Fibroblast of skin of left quadriceps (primary cell): ENCODE results near the gene NOL12.

Experiments used
- DNase-seq, 2 experiments: peaks; one replicate each; pipeline ENCODE4 v3.0.0-alpha.2; 2013; ENCODE audit warnings: low read depth in 2 of 2

NOL12 gene

DNA sequence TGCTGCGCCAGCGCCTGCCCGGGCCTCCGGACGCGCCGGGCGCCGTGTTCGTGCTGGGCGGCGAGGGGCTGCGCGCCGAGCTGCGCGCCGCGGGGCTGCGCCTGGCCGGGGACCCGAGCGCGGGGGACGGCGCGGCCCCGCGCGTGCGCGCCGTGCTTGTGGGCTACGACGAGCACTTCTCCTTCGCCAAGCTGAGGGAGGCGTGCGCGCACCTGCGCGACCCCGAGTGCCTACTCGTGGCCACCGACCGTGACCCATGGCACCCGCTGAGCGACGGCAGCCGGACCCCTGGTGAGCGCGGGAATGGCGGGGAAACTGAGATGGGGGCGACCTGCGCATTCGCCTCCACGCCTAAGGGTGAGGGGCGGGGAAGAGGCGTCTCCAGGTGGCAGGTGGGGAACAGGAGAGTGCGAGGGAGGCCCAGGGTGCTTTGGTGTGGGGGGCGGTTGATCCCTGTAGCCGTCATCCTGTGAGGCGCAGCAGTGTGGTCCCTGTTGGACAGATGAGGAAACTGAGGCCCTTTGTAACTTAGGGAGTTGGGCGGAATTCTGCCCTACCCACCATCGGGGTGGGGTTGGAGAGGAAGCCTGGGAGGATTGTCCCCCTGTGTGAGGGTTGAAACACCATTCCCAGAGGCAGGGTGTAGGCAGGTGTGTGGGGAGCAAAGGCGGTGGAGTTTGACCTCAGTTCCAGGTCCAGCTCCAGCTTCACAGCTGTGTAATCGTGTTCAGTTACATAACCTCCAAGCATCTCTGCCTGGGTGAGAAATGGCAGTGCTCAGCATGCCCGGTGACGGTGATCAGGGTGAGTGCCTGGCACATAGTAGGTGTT, 26.9 kb upstream of the NOL12 start:
- DNase-seq = no peak

DNA sequence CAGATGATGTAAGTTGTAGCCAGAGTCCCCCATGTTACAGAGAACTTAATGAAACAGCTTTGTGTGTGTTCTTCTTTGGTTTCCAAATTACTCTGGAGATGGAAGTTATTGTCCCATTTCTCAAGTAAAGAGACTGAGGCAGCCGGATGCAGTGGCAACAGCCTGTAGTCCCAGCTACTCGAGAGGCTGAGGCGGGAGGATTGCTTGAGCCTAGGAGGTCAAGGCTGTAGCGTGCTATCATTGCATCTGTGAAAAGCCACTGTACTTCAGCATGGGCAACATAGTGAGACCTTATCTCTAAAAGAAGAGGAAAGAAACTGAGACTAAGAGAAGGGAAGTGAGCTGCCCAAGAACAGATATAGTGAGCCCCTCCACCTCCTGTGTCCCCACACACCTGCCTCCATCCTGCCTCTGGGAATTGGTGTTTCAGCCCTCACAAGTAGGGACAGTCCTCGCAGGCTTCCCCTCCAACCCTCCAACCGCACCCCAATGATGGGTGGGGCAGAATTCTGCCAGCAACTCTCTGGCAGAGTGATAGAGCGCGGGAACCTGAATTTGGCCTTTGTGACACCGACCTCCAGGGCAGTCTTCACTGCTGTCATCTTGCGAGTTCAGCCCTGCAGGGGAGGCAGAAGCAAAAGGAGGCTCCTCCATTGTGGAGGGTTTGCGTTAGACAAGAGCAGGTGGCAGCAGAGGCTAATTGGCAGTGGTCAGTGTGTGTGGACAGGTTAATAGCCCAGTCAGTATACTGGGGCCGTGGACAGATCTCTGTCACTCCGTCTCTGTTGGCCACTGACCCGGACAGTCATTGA, 26.0 kb upstream of the NOL12 start:
- DNase-seq = no peak

DNA sequence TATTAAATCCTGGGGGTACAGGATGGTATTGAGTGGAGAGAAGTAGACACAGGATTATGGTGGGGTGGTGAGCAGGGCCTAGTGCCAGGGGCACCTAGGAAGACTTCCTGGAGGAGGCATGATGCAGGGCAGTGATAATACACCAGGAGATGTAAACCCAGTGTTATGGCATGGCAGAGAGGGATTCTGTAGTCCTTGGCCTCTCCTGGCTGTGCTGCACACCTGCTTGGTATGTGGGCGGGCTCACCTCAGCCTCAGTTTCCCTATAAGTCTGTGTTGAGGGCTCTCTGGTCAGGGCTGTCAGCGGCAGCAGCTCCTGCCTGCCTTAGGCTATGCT, 25.5 kb upstream of the NOL12 start:
- no peak for DNase-seq

DNA sequence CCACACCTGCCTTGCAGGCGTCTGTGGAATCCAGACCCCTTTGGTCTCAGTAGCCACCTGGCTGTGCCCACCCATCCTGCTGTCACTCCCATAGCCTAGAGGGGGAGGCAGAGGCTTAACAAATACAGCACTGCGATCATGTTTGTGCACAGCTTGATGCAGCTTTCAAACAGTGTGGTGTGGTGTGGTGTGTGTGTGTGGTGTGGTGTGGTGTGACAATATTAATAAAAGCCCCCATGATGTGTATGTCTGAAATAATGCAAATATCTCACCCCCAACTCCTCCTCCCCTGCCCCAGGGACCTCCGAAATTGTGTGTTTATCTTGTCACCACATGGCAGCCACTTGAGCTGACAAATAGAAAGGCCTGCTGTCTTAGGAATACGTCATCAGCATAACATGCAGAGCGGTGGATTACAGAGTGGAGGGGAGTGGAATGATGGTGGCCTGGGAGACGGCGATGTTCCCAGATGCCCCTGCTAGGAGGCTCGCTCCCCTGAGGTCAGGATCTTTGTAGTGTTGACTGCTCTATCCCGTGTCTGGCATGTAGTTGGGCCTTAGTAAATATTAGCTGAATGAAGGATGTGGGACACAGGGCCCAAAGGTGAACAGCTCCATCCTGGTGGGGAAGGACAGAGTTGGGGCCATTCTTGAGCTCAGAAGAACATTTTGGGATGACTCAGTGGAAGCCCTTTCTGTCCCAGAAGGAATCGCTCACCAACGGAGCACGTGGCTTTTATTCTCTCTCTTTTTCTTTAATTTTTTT, 24.8 kb upstream of the NOL12 start:
- DNase-seq = peak in 1 of 2 experiments; percentile 52

DNA sequence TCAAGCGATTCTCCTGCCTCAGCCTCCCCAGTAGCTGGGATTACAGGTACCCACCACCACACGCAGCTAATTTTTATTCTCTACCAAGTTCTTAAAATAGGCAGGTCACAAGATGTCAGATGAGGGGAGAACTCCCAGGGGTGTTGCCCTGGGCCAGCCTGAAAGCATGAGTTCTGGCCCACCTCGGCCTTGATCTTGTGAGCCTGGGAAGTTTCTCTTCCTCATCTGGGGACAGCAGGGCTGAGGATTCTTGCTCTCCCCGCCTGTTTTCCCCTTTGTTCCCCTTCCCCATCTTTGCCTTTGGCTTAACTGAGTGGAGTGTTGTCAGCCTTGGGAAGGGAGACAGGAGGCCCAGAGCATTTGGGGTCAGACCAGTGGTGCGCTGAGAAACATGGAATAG, 24.1 kb upstream of the NOL12 start:
- no peak for DNase-seq

DNA sequence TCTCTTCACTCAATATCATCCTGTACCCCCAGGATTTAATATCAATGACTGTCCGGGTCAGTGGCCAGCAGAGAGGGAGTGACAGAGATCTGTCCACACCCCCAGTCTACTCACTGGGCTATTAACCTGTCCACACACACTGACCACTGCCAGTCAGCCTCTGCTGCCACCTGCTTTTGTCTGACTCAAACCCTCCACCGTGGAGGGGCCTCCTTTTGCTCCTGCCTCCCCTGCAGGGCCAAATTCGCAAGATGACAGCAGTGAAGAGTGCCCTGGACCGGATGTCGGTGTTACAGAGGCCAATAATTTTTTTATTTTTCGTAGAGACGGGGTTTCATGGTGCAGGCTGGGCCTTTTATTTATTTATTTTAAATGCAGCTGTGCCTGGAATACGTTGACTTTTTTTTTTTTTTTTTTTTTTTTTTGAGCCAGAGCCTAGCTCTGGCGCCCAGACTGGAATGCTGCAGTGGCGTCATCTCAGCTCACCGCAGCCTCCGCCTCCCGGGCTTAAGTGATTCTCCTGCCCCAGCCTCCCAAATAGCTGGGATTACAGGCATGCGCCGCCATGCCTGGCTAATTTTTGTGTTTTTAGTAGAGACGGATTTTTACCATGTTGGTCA, 22.5 kb upstream of the NOL12 start:
- DNase-seq = no peak

DNA sequence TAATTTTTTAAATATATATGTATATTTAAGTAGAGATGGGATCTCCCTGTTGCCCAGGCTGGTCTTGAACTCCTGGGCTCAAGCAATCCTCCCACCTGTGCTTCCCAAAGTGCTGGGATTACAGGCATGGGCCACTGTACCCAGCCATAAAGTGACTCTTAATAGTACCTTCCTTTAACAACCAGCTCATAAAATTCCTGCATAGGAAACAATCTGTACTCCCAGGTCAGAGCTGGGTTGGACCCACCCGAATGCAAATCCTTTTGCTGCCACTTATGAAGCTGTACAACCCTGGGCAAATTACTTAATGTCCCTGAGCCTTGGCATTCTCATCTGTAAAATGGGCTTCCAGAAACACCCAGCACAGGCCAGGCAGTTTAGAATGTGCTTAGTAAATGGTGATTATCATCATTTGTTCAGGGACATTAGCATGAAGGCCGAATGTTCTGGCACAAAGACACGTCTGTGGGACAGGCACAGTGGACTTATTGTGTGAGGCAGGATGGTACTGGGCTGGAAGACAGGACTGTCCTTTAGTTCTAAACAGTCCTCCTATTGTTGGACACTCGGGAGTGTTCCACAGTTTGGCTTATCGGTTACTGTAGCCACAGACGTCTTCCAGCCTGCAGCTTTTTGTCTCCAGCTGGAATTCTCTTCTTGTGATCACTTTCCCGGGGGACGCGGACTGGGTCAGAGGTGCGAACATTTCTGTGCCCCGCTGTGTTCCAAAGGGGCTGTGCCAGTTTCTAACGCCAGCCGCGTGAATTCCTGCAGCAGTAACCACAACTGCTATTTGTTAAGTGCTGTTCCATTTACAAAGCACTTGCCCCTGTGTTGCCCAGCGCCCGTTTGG, 21.7 kb upstream of the NOL12 start:
- DNase-seq = no peak

DNA sequence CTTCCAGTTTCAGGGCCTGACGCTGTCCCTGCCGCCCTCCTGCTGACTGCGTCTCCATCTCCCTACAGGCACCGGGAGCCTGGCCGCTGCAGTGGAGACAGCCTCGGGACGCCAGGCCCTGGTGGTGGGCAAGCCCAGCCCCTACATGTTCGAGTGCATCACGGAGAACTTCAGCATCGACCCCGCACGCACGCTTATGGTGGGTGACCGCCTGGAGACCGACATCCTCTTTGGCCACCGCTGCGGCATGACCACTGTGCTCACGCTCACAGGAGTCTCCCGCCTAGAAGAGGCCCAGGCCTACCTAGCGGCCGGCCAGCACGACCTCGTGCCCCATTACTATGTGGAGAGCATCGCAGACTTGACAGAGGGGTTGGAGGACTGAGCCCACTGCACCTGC, 20.7 kb upstream of the NOL12 start:
- DNase-seq = no peak

DNA sequence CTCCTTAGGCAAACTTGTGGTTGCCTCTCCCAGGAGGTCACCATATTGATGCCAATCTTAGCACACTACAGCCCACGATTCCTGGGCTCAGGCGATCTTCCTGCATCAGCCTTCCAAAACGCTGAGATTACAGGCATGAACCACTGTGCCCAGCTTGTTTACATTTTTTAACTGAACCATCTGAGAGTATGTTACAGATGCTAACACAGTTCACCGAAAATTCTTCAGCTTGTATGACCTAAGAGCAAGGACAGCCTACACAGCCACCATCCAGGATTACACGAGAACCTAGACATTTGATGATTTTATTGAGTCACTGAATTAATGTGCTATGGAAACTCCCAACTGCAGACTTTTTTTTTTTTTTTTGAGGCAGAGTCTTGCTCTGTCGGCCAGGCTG, 16.6 kb upstream of the NOL12 start:
- no peak for DNase-seq

DNA sequence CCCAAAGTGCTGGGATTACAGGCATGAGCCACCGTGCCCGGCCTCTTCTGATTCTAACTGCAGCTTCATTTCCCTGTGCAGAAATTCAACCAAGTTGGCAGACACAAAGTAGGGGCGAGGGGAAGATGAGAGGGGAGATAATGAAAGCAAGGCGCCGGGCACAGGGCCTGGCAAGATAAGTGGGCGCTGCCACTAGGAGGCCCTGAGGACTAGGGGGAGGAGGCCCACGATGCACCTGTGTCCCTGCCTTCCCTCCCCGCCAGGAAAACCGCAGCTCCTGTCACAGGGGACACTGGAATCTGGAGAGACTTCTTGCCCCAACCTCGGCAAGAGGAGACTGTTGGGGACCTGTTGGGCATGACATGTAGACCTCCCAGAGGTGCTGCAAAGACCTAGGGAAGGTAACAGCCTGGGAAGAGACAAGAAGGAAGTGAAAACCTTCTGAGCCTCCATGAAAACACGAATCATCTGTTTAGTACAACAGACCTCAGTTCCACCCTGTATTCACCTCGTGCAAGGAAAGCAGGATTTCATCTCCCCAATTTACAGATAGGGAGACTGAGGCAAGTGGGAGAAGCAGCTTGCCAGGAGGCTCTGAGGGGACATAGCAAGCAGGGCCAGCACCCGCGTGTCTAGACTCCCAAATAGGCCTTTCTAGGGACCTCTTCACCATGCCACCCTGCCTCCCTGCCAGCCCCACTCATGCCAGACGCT, 13.8 kb upstream of the NOL12 start:
- no peak for DNase-seq

DNA sequence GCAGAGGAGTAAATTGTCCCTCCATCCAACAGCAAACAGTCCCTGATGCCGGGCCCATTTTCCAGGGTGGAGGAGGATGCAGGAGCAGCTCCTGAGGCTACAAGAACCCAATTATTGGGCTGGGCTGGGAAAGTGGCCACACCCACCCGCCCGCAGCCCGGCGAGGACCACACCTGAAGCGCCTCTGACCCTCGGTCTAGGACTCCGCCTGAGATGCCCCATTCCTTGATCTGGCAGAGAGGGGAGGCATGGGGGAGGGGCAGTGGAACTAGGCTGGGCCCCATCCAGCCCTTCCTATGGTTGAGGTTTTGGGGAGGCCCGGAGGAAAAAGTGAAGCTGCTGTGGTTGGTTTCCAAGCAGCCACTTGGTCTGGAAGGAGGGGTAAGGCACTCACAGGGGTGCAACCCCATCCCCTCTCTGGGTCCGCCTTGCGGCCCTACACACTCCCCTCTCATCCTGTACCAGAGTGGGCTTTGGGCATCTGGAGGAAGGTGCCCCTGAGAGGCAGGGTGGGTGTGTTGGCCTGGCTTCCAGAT, 13.2 kb upstream of the NOL12 start:
- DNase-seq = no peak

DNA sequence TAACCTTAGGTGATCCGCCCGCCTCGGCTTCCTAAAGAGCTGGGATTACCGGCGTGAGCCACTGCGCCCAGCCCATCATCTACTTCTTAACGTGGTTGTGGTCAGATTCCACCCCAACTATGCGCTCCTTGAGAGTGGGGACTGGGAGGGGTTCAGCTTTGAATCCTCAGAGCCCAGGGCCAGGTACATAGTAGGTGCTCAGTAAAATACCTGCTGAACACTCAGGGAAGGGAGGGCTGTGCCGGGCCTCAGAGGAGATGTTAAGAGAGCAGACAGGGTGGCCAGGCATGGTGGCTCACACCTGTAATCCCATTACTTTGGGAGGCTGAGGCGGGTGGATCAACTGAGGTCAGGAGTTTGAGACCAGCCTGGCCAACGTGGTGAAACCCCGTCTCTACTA, 11.9 kb upstream of the NOL12 start:
- DNase-seq = no peak

DNA sequence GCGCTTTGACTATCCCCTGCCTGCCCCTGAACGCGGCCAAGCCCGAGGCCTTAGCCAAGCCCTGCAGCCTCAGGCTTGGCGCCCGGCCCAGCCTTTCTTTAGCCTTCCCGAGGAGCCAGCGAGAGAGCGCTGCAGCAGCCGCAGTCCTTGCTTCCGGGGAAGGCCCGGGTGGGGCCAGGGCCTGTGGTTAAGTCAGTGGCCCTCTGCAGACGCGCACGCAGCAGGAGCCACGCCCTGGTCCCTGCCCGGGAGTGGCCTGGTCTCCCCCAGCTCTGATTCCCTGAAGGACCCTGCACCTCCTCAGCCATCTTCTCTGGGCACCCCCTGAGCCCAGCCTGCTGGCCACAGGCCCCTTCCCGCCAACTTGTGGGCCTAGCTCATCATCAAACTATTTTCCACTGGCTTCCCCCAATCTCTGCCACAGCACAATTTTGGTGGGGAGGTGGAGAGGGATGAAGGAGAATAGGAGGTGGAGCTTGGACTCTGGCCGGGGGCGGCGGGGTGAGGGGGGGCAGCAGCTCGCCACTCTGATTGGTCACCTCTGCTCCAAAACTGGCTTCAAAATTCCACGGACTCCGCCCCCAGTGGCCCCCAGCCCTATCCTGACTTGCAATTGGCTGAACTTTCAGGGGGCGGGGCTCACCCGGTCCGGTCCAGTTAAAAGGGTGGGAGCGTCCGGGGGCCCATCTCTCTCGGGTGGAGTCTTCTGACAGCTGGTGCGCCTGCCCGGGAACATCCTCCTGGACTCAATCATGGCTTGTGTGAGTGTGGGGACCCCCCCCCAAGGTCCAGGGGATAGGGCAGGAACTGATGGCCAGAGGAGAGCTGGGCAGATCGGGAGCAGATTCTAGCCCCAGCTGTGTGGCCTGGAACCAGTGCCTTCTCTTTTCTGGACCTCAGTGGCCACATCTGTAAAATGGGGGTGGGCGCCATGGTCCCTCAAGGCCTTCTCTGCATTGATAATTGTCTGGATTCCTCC, 10.9 kb upstream of the NOL12 start, which contains the start of gene LGALS1:
TSS of gene LGALS1 (plus strand) at position 686 of the 979 bp plus-strand sequence. CDS start at position 753, 67 bp downstream.
- peak; percentile 98 for DNase-seq

DNA sequence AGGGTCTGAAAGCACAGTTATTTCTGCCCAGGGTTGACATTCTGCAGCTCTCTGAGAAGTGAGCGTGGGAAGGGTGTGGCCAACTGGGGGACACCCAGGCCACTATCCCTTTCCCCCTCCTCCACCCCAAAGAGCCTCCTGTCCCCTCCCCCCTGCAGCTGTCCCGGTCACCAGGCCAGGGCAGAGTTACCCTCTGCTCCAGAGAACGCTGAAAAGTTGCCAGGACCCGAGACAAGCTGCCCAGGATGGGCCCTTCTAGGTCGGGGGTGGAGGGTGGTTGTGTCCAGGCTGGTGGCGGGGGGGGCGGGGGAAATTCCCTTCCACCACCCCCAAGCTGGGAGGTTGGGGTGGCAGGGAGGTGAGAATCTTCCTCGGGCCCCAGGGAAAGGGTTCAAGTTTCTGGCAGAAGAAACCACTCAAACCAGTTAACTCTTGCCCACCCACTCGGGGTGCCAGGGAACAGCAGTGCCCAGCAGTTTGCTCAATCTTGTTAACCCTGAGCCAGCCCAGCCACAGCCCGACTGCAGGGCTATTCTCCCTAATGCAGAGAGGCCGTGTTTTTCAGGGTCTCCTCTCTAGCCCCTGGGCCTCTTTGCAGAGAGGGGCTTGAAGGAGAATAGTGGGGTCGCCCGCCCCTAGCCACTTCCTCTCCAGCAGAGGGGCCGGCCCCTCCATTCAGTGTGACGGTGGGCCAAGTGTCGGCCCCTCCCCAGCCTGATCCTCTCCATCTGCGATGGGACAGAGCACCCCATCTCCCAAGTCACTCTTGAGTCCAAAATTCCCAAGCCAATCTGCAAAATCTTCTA, 10.0 kb upstream of the NOL12 start:
- DNase-seq = no peak

DNA sequence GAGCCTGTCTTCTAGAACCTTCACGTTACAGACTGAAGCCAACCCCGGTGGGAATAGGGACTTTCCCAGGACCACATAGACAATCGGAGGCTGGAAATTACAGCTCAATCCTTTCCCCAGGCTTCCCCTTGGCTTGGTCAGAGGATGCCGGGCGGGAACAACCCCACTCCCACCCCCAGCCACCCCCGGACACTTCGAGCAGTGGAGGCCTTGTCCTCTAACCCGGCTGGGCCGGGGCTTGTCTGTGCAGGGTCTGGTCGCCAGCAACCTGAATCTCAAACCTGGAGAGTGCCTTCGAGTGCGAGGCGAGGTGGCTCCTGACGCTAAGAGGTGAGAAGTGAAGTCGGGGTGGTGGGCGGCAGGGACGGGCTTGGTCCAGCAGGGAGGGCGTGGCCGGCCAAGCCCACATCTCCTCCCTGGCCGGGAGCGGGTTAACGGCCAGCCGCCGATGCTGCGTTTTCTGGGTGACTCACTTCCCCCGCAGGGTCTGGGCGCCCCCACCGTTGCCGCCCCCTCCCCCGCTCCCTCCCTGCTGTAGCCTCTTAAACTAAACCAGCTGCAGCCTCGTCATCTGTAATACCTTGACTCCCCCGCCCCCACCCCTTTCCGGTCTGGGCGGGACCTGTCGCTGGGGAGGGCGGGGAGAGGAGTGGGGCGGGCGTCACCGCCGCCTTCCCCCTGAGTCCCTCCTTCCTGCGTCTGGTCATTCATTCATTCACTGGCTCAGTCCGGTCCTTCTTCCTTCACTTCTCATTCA, 9.2 kb upstream of the NOL12 start:
- peak; percentile 96 for DNase-seq

DNA sequence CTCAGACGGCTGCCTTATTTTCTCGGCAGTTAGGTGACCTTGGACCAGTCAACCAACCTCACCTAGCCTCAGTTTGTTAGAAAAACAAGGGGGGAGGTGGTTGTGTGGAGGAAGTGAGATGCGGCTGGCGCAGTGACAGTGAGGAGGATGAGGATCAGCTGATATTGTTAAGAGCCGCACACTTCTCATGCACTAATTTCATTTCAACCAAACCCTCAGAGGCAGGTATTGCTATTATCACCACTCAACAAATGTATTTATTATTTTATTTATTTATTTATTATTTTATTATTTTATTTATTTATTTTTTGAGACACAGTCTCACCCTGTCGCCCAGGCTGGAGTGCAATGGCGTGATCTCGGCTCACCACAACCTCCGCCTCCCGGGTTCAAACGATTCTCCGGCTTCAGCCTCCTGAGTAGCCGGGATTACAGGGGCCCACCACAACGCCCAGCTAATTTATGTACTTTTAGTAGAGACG, 8.6 kb upstream of the NOL12 start:
- DNase-seq = no peak

DNA sequence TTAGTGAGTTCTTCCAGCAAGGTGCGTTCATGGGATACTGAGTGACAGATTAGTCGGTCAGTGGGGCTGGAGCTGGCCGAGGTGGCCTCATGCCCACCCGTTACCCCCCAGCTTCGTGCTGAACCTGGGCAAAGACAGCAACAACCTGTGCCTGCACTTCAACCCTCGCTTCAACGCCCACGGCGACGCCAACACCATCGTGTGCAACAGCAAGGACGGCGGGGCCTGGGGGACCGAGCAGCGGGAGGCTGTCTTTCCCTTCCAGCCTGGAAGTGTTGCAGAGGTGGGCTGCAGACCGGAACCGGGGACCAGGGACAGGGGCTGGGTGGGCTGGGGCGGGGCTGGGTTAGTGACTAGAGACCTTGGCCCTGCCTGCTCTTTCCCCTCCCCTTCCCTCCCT, 7.8 kb upstream of the NOL12 start:
- DNase-seq = no peak
